ENCODE results near the gene CLCNKA.

CLCNKA gene

GRCh38 chr1:16043521-16043920 lies 21.7 kb downstream of the CLCNKA start, which contains the start of gene CLCNKB:
CLCNKB (plus strand) TSS chr1:16043782; CDS start chr1:16044493, 711 bp downstream.
- H3K4me3 ChIP-seq (ENCODE audit: low read depth, low read length, poor library complexity, severe bottlenecking) = no peak within 1 kb of the TSS
- no peaks in the 10 kb centered on the region for H3F3A ChIP-seq (ENCODE audit: insufficient read depth, low read length)
- no peaks in the 10 kb centered on the region; the same call in 1 of the 2 replicates for H3K27me3 ChIP-seq (ENCODE audit: insufficient read depth, low read length)
- H3K9me3 ChIP-seq (ENCODE audit: low read length) = no peaks in the 10 kb centered on the region
- no peaks in the 10 kb centered on the region for H4K20me1 ChIP-seq (ENCODE audit: insufficient read depth, low read length)
- H3K79me2 ChIP-seq (ENCODE audit: insufficient read depth, low read length) = no peaks in the 10 kb centered on the region
- H3K36me3 ChIP-seq (ENCODE audit: insufficient read depth, low read length) = no peaks in the 10 kb centered on the region
- H3K9me2 ChIP-seq (ENCODE audit: low read depth, low read length) = no peaks in the 10 kb centered on the region
- H3K4me2 ChIP-seq (ENCODE audit: low read length) = no peak within 1 kb of the TSS
- no peaks in the 10 kb centered on the region for H3K4me1 ChIP-seq (ENCODE audit: insufficient read depth, low read length, severe bottlenecking)
- H2AFZ ChIP-seq (ENCODE audit: low read length) = no peak within 1 kb of the TSS
- no peak for TF ChIP-seq CTCF (IDR thresholded peaks at IDR 0.05; ENCODE audit: low read length)
- TF ChIP-seq EZH2 (IDR thresholded peaks at IDR 0.05; ENCODE audit: borderline replicate concordance, low read length) = no peak
- H3K27ac ChIP-seq (ENCODE audit: low read depth, low read length, poor library complexity, severe bottlenecking) = no peak within 1 kb of the TSS
- no peak within 1 kb of the TSS for H3K9ac ChIP-seq (ENCODE audit: low read length)

DNA sequence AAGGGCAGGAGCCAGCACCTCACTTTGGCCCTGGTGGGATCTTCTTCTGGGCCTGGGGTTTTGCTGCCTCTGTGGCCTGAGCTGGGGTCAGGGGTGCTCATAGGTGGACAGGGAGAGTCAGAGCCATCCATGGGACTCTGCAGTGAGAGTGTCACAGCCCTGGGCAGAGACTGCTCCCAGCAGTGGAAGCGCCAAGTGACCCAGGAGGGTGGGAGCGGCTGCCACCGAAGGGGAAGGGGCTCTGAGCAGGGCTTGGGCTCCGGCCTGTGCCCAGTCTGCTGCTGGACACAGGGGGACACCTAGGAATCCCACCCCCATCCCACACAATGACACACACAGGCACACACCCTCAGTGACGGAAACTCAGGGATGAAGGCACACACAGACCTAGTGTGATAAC lies 22.1 kb downstream of the CLCNKA start:
- no peaks in the 10 kb centered on the region for H3K9me3 ChIP-seq (ENCODE audit: low read length)
- no peak overlapping the region for H2AFZ ChIP-seq (ENCODE audit: low read length)
- H3K9ac ChIP-seq (ENCODE audit: low read length) = no peak overlapping the region
- no peak overlapping the region for H3K27ac ChIP-seq (ENCODE audit: low read depth, low read length, poor library complexity, severe bottlenecking)
- no peaks in the 10 kb centered on the region for H3F3A ChIP-seq (ENCODE audit: insufficient read depth, low read length)
- no peaks in the 10 kb centered on the region for H3K4me1 ChIP-seq (ENCODE audit: insufficient read depth, low read length, severe bottlenecking)
- TF ChIP-seq EZH2 (IDR thresholded peaks at IDR 0.05; ENCODE audit: borderline replicate concordance, low read length) = no peak
- no peak for TF ChIP-seq CTCF (IDR thresholded peaks at IDR 0.05; ENCODE audit: low read length)
- no peak overlapping the region for H3K4me3 ChIP-seq (ENCODE audit: low read depth, low read length, poor library complexity, severe bottlenecking)
- H3K9me2 ChIP-seq (ENCODE audit: low read depth, low read length) = no peaks in the 10 kb centered on the region
- no peaks in the 10 kb centered on the region for H4K20me1 ChIP-seq (ENCODE audit: insufficient read depth, low read length)
- no peaks in the 10 kb centered on the region for H3K36me3 ChIP-seq (ENCODE audit: insufficient read depth, low read length)
- H3K79me2 ChIP-seq (ENCODE audit: insufficient read depth, low read length) = no peaks in the 10 kb centered on the region
- no peak overlapping the region for H3K4me2 ChIP-seq (ENCODE audit: low read length)
- no peaks in the 10 kb centered on the region; the same call in 1 of the 2 replicates for H3K27me3 ChIP-seq (ENCODE audit: insufficient read depth, low read length)

DNA sequence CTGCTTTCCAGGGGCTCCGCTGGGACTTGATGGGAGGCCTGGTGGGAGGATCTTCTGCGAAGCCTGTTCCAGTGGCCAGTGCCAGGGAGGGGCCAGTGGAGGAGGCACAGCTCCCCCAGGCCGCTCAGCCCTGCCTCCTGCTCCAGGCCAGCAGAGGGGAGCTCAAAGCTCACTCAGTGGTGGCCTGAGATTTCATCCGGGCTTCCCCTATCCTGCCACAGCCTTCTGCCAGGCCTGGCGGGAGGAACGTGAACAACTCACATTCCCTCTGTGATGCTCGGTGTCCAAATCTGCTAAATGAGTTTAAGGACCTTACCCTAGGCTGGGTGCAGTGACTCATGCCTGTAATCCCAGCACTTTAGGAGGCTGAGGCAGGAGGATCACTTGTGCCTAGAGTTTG lies 25.0 kb downstream of the CLCNKA start:
- Histone ChIP-seq H3K79me2 (ENCODE audit: insufficient read depth, low read length) (no peaks in the 10 kb centered on the region), H3K4me3 (ENCODE audit: low read depth, low read length, poor library complexity, severe bottlenecking) (no peak overlapping the region), H3K27me3 (ENCODE audit: insufficient read depth, low read length) (no peaks in the 10 kb centered on the region; the same call in 1 of the 2 replicates), H3K4me1 (ENCODE audit: insufficient read depth, low read length, severe bottlenecking) (no peaks in the 10 kb centered on the region), H3K9me3 (ENCODE audit: low read length) (no peaks in the 10 kb centered on the region), H3K9ac (ENCODE audit: low read length) (no peak overlapping the region), H3K4me2 (ENCODE audit: low read length) (no peak overlapping the region), H3K27ac (ENCODE audit: low read depth, low read length, poor library complexity, severe bottlenecking) (no peak overlapping the region), H2AFZ (ENCODE audit: low read length) (no peak overlapping the region), H3K9me2 (ENCODE audit: low read depth, low read length) (no peaks in the 10 kb centered on the region), H3K36me3 (ENCODE audit: insufficient read depth, low read length) (no peaks in the 10 kb centered on the region), H3F3A (ENCODE audit: insufficient read depth, low read length) (no peaks in the 10 kb centered on the region), H4K20me1 (ENCODE audit: insufficient read depth, low read length) (no peaks in the 10 kb centered on the region)
- TF ChIP-seq EZH2 (IDR thresholded peaks at IDR 0.05; ENCODE audit: borderline replicate concordance, low read length) = no peak
- TF ChIP-seq CTCF (IDR thresholded peaks at IDR 0.05; ENCODE audit: low read length) = no peak

All from OCI-LY1 (cell line).